NCI-H345 (cell line): Measurements from ENCODE around the gene CHD9NB.

Experiments used
- DNase-seq: peaks from one replicate; lab custom pipeline; 2025; lab: John Stamatoyannopoulos, UW

The CHD9NB gene

GRCh38 chr16:53031323-53031942 lies 21.3 kb downstream of the CHD9NB start:
- DNase-seq: no peak

GRCh38 chr16:53029971-53030370 lies 22.7 kb downstream of the CHD9NB start:
- DNase-seq: no peak

- no peak for DNase-seq
Measured at GRCh38 chr16:53024045-53024444, 28.7 kb downstream of the CHD9NB start.

- peak; percentile 40 for DNase-seq
Measured at GRCh38 chr16:53022374-53022773, 30.3 kb downstream of the CHD9NB start.

GRCh38 chr16:53018834-53019416 lies 33.8 kb downstream of the CHD9NB start:
- no peak for DNase-seq

- DNase-seq: no peak
Measured at GRCh38 chr16:53014287-53014686, 38.4 kb downstream of the CHD9NB start.

- no peak for DNase-seq
Measured at GRCh38 chr16:53007095-53007494, 45.6 kb downstream of the CHD9NB start.

- DNase-seq: no peak
Measured at GRCh38 chr16:52997922-52998321, 54.8 kb downstream of the CHD9NB start.

- no peak for DNase-seq
Measured at GRCh38 chr16:52994942-52995341, 57.8 kb downstream of the CHD9NB start.

- DNase-seq: no peak
Measured at GRCh38 chr16:52993179-52993578, 59.5 kb downstream of the CHD9NB start.

GRCh38 chr16:52991572-52991971 lies 61.1 kb downstream of the CHD9NB start:
- DNase-seq: no peak
